Measurements from ENCODE around the gene IRAK1.
"Not testable (repeated sequence)": the region's sequence is repeated elsewhere in the genome, so short reads cannot be mapped to it uniquely, and the experiment has no call there.

IRAK1 gene

DNA sequence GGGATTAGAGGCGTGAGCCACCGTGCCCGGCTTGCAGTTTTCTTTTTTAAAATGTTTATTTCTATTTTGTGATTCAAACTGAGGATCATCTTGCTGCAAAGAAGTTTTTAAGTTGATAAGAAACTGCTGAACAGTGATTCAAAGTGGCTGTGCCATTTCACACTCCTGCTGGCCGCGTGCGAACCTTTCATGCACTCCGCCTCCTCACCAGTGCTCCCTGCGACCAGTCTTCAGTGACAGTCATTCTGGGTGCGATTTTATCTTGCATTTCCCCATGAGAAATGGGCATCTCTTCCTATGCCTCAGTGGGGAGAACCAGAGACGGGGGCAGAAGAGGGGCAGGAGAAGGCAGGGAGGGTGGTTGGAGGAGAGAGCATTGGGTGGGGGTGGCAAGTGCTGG, 25.7 kb downstream of the IRAK1 start:
- no peak for DNase-seq

DNA sequence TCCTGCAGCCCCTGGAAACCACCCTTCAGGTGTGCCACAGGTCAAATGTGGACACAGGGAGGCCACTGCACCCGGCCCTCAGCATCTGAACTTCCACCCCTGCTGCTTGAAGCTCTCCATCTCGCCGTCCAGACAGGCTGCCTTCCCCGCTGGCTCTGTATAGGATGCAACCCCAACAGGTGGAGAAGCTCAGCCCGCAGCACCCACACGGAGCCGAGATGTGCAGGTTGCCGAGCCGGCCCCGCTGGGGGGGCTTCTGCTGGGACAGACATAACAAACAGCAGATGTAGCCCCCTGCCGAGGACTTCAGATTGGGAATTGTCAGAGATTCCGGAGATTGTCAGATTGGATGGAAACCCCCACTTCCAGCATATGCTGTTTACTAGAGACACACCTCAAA, 26.6 kb downstream of the IRAK1 start:
- DNase-seq = peak; percentile 94

DNA sequence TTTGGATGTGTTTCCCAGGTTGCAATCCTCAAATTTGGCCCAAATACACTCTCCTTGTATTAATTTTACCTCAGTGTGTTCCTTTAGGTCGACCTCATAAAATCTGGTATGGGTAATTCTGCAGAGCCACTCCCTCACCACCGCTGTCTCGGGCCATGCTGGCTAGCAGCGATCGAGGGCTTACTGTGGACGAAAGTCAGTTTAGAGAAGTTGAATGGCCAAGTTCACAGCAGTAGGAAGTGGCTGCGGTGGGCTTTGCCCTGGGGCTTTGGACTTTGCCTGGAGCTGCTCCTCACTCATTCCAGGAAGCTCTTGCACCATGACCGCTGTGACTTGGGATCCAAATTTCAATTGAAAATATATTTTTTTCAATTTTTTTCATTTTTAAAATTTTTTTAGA, 27.5 kb downstream of the IRAK1 start:
- no peak for DNase-seq

DNA sequence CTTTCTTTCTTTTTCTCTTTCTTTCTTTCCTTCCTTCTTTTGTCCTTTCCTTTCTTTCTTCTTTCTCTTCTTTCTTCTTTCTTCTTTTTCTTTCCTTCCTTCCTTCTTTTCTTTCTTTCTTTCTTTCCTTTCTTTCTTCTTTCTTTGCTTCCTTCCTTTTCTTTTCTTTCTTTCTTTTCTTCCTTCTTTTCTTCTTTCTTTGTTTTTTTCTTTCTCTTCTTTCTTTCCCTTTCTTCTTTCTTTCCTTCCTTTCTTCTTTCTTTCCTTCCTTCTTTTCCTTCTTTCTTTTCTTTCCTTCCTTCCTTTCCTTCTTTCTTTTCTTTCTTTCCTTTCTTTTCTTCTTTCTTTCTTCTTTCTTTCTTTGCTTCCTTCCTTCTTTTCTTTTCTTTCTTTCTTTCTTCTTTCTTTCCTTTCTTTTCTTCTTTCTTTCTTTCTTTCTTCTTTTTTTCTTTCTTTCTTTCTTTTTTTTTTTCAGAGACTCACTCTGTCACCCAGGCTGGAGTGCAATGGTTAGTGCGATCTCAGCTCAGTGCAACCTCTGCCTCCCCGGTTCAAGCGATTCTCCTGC, 28.6 kb downstream of the IRAK1 start:
- DNase-seq = no peak

DNA sequence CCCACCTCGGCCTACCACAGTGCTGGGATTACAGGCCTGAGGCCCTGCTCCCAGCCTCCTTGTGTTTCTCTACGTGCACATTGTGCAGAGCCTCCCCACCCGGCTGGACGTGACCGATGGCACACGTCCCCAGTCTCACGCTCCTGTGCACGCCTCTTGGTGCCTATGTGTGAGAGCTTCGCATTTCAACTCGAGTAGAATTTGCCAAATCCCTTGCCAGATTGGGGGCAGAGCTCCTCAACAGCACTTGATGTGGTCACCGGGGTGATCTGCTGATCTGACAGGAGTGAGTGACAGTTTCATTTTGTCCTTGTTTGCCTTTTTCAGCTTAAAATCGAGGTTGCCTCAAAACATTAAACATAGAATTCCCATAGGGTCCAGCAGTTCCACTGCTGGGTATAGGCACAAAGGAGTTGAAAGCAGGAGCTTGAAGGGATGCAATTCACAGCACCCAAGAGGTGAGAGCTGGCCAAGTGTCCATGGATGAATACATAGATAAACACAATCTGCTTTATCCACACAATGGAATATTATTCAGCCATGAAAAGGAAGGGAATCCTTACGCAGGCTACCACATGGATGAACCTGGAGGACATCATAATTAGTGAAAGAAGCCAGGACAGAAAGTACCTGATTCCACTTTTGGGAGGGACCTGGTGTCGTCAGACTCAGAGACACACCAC, 29.6 kb downstream of the IRAK1 start:
- DNase-seq = no peak

DNA sequence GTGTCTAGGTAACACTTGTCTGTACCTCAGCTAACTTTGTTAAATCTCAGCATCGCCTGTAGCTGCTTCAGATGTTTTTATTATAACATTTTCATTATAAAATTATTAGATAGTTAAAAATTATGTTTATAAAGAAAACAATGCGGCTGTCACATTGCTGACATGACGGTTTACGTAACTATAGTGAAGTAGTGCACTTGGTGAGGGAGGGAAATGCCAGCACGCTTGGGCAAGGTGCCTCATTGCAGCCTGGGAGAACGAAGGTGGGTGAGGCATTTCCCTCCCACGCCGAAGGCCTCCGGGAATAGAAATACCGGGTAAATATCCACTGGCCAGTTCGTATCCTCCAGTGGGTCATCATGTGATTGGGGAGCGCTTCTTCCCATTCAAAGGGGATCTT, 31.2 kb downstream of the IRAK1 start:
- no peak for DNase-seq

DNA sequence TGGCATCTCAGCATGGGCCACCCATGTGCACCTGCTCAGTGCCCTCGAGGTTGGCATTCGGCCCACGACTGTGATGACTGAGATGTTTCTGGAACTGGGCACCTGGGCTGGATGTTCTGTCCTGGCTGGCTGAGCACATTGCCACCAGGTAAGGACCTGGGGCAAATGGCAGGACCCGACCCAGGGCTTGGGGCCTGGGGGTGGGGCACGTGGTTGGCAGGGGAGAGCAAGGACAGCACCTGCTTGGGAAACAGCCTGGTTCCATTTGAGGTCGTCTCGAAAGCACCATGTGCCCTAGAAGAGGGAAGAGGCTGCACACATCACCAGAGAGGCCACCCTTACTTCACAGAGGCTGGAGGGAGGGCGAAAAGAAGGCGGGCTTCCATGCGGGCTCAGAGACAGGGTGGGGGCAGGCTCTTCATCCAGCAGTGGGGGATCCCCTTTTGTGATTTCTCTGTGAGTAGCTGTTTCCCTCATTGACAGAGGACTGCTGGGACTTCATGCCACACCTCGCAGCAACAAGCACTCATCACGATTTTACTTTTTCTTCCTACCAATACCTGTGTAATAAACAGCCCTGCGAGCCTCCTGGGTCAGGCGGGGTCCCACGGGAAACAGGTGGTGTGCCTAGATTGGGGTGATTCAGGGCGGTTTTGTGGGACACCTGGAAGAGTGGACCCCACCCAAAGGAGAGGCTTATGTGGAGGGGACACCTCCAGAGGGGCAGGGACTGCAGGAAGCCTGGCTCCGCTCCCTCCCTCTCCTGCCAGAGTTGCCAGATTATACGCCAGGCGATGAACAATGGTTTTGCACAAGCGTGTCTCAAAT, 35.1 kb downstream of the IRAK1 start:
- DNase-seq = no peak

DNA sequence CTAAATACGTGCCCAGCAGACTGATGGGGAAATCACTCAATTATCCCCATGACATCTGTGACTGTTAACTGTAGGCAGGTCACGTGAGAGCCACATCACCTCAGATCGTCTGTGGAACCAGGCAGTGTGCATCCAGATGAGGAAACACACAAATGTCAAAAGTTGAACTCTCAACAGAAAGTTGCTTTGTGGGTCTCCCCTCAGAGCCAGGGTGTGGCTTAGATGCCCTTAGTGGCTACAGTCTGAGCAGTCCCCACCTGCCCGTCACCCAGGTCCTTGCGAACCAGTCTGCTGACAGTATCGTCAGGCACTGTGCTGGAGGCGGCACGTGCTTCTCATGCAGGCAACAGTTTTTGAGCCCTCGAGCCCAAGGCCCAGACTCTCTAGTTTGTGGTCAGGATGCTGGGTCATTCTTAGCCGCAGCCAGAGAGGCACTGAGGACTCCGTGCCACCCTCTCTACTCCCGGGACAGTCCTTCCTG, 36.3 kb downstream of the IRAK1 start:
- no peak for DNase-seq

DNA sequence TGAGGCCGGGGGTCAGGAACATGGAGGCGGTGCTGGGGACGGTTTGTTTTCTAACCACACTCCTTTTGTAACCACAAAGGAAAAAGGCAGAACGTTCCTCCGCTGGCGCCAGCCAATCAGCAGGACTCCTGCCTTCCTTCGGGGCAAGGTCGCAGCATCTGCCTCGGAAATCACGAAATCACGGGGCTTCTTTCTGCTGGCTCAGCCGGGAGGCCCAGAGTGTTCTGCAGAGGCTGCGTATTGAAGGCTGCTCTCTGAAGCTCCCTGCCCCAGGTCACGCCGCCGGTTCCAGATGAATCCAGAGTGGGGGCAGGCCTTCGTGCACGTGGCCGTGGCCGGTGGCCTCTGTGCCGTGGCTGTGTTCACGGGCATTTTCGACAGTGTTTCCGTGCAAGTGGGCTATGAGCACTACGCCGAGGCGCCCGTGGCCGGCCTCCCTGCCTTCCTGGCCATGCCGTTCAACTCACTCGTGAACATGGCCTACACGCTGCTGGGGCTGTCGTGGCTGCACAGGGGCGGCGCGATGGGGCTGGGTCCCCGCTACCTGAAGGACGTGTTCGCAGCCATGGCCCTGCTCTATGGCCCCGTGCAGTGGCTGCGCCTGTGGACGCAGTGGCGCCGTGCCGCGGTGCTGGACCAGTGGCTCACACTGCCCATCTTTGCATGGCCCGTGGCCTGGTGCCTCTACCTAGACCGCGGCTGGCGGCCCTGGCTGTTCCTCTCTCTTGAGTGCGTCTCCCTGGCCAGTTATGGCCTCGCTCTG, 37.8 kb downstream of the IRAK1 start:
- no peak for DNase-seq

DNA sequence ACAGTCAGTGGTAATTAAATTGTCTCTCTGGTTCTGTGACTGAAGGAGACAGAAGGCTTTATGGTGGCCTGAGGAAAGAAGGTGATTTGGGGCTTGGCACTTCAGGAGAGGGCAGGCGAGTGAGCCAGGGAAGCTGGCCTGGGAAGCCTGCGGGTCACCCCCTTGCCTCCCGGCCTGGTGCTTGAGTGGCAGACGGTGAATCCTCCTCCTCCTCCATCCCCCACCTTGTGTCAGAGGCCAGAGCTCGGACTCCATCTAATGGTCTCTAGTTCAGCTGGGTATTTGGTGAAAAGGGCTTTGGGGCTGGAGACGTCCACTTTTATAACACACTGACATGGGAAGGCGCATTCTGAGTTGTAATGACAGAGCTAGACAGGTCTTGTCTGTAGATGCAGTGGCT, 38.5 kb downstream of the IRAK1 start:
- DNase-seq = no peak

DNA sequence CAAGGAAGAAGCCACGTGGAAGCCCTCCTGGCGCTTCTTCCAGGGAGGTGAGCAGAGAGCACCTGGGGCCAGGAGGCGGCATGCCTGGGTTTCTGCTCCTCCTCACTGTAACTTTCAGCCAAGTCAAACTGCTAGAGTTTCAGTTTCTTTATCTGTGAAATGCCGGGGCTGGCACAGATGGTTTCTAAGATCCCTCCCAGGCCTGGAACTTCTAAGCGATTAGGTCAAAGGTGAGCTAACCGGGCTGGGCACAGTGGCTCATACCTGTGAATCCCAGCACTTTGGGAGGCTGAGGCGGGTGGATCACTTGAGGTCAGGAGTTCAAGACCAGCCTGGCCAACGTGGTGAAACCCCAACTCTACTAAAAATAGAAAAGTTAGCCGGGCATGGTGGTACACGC, 39.3 kb downstream of the IRAK1 start:
- DNase-seq = not testable (repeated sequence)

DNA sequence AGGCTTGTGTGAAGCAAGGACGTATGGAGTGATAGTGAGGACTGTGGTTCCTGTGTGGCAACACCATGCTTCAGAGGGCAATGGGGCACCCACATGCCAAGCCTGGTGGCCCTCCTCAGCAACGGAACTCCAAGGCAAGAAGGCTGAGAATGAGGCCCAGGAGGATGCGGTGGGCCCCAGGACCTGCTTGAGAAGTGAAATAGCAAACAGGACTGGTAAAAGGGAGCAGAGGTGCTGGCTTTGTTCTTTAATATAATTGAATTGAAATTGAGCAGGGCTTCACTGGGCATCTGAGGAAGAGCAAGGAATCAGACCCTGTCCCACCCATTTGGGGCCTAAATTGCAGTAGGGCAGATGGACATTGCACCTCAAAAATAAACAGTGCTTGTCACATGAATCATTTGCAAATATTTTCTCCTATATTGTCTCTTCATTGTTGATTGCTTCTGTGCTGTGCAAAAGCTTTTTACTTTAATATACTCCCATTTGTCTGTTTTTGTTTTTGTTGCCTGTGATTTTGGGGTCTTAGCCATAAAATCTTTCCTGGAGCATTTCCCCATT, 44.9 kb downstream of the IRAK1 start:
- no peak for DNase-seq

DNA sequence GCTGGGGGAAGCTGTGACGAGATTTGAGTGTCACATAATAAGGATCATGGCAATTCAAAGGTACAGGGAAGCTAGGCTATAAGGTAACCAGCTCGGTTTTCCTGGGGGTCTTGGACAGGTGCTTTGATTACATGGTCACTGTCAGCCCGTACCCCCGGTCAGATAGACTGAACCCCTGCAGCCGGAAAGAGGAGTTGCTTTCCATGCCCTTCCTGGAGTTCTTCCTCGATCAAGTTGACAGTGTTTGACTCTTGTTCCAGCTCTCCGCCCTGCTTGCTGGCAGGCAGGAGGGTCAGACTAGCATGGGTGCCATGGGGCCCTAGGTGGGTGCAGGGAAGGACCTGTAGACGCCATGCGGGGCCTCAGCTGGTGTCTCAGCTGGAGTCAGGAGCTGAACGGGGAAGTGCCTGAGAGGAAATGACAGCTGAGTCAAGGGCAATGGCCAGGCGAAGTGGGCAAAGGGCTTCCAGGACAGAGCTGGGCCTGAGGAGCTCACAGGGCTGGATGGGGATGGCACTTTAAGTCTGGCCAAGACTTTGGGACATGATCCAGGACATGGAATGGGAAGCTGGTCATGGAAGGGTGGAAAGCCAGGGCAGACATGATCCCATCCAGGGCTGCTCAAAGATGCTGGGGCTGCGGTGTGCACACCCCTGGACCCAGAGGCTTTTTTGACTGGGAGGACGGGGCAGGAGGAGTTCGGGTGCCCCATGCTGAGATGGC, 45.5 kb downstream of the IRAK1 start:
- no peak for DNase-seq

DNA sequence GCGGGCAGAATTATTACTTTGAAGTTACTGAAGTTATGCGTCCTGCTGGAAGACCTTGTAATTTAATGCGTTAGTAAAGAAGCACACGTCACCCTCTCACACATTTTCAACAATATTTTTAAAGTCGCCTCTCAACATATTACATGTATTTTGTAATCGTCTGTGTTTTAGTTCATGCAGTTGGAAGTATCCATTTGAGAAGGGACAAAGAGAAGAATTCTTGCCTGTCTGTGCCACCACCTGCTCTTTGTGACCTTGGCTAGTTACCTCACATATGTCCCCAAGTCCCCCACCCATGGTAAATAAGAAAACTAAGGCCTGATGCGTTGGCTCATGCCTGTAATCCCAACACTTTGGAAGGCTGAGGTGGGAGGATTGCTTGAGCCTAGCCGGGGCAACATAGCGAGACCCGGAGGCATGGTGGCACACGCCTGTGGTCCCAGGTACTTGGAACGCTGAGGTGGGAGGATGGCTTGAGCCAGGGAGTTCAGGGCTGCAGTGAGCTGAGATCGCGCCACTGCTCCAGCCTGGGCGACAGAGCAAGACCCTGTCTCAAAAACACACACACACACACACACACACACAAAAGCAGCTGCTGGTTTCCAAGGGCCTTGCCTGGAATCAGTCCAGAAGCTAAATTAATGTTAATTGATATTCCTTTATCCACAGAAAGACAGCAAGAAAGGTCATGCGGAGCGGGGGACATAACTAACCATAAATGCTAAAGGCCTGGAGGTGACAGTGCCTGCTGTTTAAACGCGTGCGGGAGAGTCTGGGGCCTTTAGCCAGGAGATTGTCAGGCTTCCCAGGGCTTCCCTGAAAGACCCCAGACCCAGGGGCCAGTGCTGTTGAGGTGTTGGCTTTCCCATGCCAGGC, 46.3 kb downstream of the IRAK1 start:
- peak; percentile 45 for DNase-seq

DNA sequence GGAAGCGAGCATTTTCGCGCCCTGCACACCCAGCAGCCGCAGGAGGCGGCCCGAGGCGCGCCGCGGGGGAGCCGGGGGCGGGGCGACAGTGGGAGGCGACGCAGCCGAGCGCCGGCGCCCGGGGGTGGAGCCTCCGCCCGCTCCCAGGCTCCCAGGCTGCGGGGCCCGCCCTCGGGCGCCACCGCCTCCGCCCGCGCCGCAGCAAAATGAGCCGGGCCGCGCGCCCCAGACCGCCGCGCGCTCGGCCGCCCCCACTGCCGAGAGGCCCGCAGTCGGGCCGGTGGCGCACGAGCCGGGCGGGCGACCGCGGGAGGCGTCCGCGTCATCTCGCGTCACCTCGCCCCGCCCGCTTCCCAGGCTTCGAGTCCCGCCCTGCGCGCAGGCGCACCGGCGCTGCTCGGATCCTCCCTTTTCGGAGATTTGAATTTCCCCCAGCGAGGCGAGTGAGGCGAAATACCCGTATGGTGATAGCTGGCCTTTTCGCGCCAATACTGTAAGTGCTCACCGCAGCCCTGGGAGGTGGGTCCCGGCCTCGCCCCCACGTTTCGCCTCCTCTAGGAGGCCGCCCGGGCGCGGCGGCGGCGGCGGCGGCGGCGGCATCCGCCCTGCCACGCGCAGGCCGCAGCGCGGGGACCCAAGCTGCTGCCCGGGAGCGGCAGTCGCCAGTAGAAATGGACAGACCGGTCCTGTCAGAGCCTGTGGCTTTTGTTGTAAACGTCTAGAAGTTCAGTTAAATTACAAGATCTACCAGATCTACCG, 47.2 kb downstream of the IRAK1 start, which contains the start of gene TMEM187:
TSS of gene TMEM187 (plus strand) at position 387 of the 759 bp plus-strand sequence. CDS start 9,309 bp downstream, outside the sequence.
- peak; percentile 88 for DNase-seq

DNA sequence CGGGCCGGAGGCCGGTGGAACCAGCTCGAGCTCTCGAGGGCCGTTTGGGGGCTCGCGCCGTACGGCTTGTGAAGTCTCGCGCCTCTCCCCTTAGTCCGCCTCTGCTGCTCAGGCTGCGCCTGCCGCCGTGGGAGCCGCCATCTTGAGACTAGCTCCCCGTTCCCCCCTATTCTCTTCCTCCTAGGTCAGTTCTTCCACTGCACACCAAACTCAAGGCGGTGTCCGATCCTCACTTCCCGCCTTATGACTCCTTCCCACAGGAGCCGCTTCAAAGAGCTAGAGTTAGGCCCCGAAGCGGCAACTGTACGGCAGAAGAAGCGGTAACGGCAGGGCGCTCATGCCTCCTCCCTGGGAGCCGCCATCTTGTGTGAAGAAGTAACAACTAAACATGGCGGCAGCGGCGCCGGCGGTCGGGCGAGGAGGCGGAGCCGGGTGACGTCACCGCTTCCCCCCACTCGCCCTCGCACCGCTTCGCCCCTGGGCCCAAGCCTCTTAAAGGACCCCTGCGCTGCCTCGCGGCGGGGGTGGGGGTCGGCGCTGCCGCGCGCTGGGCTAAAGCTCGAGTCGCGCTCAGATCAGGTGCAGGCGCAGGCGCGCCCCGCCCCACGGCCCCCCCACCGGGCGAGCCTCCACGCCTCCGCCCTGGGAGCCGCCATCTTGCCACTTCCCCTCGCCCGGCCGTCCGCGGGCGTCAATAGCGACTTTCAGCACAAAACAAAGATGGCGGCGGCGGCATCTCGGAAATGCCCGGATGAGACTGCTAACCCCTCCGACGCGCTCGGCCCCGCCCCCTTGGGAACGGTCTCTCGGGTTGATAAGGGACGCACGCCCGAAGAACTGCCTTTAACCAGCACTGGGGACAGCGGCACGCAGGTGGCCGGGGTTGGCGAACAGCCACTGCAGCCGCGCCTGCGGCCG, 48.0 kb downstream of the IRAK1 start, which contains the start of gene HCFC1:
TSS of gene HCFC1 (minus strand) at position 369 of the 918 bp plus-strand sequence. CDS start 978 bp downstream, outside the sequence.
- peak; percentile 90 for DNase-seq

DNA sequence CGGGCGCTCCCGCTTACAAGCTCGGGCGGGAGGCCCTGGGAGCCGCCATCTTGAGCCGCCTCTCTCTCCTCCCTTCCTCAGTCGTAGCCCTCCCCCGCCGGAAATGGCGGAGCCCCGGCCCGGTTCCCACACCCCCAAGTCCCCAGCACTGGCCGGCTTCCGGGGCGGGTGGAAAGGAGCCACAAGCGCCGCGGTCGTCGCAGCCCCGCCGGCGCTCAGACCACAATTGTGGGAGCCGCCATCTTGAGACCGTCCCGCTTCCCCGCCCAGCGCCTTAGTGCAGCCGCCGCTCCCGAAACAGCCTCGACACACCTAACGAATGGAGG, 48.6 kb downstream of the IRAK1 start:
- peak; percentile 67 for DNase-seq

DNA sequence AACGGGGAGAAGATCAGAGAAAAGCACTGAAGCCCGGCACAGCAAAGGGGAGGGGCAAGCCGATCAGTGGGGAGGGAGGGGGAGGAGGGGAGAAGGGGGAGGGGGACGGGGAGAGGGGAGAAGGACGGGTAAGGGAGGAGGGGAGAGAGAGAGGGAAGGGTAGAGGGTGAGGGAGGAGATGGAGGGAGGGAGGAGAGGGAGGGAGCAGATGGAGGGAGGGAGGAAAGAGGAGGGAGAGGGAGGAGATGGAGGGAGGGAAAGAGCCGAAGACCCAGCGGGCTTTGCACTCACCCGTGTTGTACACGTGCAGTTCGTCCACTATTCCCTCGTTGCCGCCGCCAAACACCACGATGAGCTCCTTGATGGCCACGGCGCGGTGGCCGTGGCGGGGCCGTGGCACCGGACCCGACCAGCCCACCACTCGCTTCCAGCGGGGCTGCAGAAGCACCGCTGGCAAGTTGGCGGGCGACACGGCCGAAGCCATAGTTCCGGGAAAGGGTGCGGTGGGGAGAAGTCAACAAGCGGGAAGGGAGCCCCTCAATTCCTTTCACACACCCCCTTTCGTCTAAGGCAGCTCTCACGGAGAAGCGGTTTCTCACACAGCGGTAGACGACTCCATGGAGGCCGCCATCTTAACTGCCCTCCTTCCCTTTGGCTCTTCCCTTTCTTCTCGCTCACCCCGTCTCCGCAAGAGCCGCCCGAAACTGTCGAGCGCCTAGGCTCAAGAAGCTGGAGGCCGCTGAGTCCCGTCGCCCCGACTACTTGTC, 49.2 kb downstream of the IRAK1 start:
- peak; percentile 43 for DNase-seq

Measured in NCI-H2171 treated with DMSO at 0.1 percent for 48 hours (cell line).